Measurements from ENCODE around the gene MRPL4. TPM values are rescaled to one million over a fixed set of nuclear protein-coding genes. Genes with fewer than 3 reads are reported as not detected.
"Not testable (repeated sequence)": the region's sequence is repeated elsewhere in the genome, so short reads cannot be mapped to it uniquely, and the experiment has no call there.

Gene MRPL4
- total RNA-seq, 2 experiments from 2014 or later, result 55.4 to 58.6 TPM

DNA sequence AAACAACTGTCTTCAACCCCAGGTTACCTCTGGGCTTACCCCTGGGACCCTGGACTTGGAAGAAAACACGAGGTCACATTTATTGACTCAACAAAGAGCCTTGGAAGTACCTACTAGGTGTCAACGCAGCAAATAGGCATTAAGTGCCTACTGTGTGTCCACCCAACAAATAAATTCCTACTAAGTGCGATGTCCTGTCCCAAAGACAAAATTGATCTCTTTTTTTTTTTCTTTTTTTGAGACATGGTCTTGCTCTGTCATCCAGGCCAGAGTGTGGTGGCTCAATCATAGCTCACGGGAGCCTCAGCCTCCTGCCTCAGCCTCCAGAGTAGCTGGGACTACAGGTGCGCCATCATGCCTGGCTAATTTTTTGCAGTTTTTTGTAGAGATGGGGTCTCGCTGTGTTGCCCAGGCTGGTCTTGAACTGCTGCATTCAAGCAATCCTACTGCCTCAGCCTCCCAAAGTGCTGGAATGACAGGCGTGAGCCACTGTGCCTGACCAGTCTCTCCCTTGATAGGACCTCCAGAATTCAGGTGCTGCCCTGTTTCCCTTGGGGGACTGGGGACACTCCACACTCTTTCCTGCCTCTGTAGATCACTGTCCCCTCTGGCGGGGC is 20.3 kb upstream of the MRPL4 start:
- Mint-ChIP-seq H3K27ac (peak overlapping the region; percentile 38), H3K36me3 (ENCODE audit: low read depth) (no peaks in the 10 kb centered on the region), H3K4me3 (peak overlapping the region; percentile 86), H3K27me3 (no peaks in the 10 kb centered on the region), H3K4me1 (peaks cover 31% of the 10 kb centered on the region), H3K9me3 (no peaks in the 10 kb centered on the region)
- ChIA-PET POLR2A (interaction anchor here (1.3 kb wide), 3 partner anchors 18 to 39 kb away, joined by 3 to 4 read pairs (median 3); partner anchors contain the start of gene DNMT1), CTCF (interaction anchor here (0.9 to 3.8 kb wide), 4 partner anchors 11 to 37 kb away, joined by 3 to 19 read pairs (median 4); partner anchors contain the start of gene DNMT1)
- no peak for DNase-seq

DNA sequence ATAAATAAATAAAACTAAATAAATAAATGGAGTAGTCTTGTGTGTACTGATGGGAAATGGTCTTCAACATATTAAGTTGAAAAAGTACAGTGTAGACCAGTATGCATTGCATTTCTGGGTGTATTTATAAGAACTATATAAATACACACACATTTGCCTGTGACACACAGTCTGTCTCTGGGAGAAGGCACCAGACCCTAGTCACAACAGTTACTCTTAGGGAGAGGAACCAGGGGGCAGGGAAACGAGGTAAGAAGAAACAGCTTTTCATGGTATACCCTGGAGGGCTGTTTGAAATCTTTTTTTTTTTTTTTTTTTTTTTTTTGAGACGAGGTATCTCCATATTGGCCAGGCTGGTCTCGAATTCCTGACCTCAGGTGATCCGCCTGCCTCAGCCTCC is 18.1 kb upstream of the MRPL4 start:
- CTCF ChIA-PET, result interaction anchor here (1.2 to 3.8 kb wide), 2 partner anchors 16 to 60 kb away, joined by 4 to 19 read pairs; no protein-coding TSS in a partner anchor
- Mint-ChIP-seq H3K9me3 (no peaks in the 10 kb centered on the region), H3K4me3 (no peak overlapping the region), H3K27me3 (no peaks in the 10 kb centered on the region), H3K27ac (no peak overlapping the region), H3K4me1 (peaks cover 38% of the 10 kb centered on the region), H3K36me3 (ENCODE audit: low read depth) (no peaks in the 10 kb centered on the region)
- POLR2A ChIA-PET, result no interaction called here
- DNase-seq, result no peak

DNA sequence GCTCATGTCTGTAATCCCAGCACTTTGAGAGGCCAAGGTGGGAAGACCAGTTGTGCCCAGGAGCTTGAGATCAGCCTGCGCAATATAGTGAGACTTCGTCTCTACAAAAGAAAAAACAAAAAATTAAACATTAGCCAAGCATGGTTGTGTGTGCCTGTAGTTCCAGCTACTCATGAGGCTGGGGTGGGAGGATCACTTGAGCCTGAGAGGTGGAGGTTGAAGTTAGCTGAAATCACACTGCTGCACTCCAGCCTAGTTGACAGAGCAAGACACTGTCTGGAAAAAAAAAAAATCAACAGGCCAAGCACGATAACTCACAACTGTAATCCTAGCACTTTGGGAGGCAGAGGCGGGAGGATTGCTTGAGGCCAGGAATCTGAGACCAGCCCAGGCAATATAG is 17.0 kb upstream of the MRPL4 start:
- CTCF ChIA-PET, result interaction anchor here (1.2 to 2.2 kb wide), 3 partner anchors 15 to 61 kb away, joined by 4 to 28 read pairs (median 9); no protein-coding TSS in a partner anchor
- POLR2A ChIA-PET, result interaction anchor here (2.4 kb wide), 1 partner anchor 40 kb away, joined by 21 read pairs; the partner anchor contains the start of gene DNMT1

DNA sequence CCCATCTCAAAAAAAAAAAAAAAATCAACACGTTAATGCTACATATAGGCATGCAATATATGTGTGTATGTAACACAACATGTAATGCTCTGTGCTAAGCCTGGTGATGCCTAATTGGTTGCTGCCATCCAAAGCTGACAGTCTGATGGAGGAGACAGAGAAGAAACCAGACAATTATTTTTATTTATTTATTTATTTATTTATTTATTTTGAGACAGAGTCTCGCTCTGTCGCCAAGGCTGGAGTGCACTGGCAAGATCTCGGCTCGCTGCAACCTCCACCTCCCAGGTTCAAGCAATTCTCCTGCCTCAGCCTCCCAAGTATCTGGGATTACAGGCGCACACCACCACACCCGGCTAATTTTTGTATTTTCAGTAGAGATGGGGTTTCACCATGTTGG is 16.6 kb upstream of the MRPL4 start:
- H3K4me3 Mint-ChIP-seq, result peak overlapping the region; percentile 73
- ChIA-PET POLR2A (interaction anchor here (0.6 to 2.4 kb wide), 16 partner anchors 8 to 145 kb away, joined by 3 to 21 read pairs (median 4); partner anchors contain the start of genes DNMT1, ICAM1, MRPL4 and TYK2), CTCF (interaction anchor here (1.2 to 2.2 kb wide), 6 partner anchors 11 to 92 kb away, joined by 4 to 28 read pairs (median 6); no protein-coding TSS in a partner anchor)
- not testable (repeated sequence) for H3K36me3 Mint-ChIP-seq (ENCODE audit: low read depth); DNase-seq; H3K9me3 Mint-ChIP-seq; H3K27me3 Mint-ChIP-seq
- peaks cover 31% of the 10 kb centered on the region for H3K4me1 Mint-ChIP-seq
- peak overlapping the region; percentile 91 for H3K27ac Mint-ChIP-seq

More for the DNA sequence above, 17.0 kb upstream of the MRPL4 start:
- Mint-ChIP-seq H3K27me3 (no peaks in the 10 kb centered on the region), H3K4me3 (no peak overlapping the region), H3K4me1 (peaks cover 31% of the 10 kb centered on the region), H3K9me3 (no peaks in the 10 kb centered on the region), H3K27ac (peak overlapping the region; percentile 65), H3K36me3 (ENCODE audit: low read depth) (no peaks in the 10 kb centered on the region)
- DNase-seq, result no peak

DNA sequence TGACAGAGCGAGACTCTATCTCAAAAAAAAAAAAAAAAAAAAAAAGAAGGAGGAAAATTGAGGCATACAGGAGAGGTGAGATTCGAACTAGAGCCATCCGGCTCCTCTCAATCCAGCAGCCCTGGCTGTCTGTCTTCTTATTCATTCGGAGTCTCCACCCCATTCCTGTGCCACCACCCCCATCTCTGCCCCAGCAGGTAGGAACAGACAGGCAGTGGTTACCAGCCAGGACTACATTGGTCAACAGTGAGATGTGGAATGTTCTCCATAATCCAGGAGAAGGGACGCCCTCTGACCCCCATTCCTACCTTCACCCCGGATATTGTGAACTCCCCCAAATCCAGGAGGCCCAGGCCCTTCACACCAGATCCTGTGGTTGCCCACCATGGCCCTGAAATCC is 14.3 kb upstream of the MRPL4 start:
- H3K27ac Mint-ChIP-seq, result no peak overlapping the region
- CTCF ChIA-PET, result interaction anchor here (0.7 kb wide), 2 partner anchors 34 to 133 kb away, joined by 3 to 5 read pairs; no protein-coding TSS in a partner anchor
- H3K4me3 Mint-ChIP-seq, result no peak overlapping the region
- H3K9me3 Mint-ChIP-seq, result no peaks in the 10 kb centered on the region
- peaks cover 29% of the 10 kb centered on the region for H3K4me1 Mint-ChIP-seq
- H3K27me3 Mint-ChIP-seq, result no peaks in the 10 kb centered on the region
- POLR2A ChIA-PET, result interaction anchor here (2.2 kb wide), 1 partner anchor 33 kb away, joined by 7 read pairs; the partner anchor contains the start of gene ICAM1
- no peaks in the 10 kb centered on the region for H3K36me3 Mint-ChIP-seq (ENCODE audit: low read depth)
- DNase-seq, result no peak

DNA sequence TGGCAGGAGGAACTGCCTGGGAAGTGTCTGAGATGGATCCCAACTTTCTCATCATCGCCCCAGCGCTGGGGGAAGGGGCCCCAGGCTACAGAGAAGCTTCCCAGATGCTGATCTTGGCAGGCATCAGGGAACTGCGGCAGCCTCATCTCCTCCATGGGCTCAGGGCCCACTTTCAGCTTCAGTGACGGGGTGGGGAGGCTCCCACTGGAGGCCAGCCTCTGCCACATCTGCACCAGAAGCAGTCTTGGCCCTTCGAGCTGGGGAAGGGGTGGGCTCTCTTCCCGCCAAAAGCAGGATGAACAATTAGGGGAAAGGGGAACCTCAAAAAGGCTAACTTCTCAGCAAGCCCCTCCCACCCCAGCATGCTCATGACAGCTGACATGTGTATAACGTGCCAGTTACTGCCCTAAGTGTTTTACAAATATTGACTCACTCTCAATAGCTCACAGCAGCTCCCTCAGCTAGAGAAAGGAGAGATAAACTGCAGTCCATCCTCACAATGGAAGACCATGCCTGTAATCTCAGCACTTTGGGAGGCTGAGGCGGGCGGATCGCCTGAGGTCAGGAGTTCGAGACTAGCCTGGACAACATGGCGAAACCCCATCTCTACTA is 13.7 kb upstream of the MRPL4 start:
- ChIA-PET CTCF (interaction anchor here (0.7 to 1.7 kb wide), 3 partner anchors 12 to 919 kb away, joined by 3 to 12 read pairs (median 3); no protein-coding TSS in a partner anchor), POLR2A (no interaction called here)
- Mint-ChIP-seq H3K27ac (peak overlapping the region; percentile 26), H3K4me1 (peaks cover 29% of the 10 kb centered on the region), H3K36me3 (ENCODE audit: low read depth) (no peaks in the 10 kb centered on the region), H3K27me3 (no peaks in the 10 kb centered on the region), H3K4me3 (no peak overlapping the region), H3K9me3 (no peaks in the 10 kb centered on the region)
- no peak for DNase-seq

DNA sequence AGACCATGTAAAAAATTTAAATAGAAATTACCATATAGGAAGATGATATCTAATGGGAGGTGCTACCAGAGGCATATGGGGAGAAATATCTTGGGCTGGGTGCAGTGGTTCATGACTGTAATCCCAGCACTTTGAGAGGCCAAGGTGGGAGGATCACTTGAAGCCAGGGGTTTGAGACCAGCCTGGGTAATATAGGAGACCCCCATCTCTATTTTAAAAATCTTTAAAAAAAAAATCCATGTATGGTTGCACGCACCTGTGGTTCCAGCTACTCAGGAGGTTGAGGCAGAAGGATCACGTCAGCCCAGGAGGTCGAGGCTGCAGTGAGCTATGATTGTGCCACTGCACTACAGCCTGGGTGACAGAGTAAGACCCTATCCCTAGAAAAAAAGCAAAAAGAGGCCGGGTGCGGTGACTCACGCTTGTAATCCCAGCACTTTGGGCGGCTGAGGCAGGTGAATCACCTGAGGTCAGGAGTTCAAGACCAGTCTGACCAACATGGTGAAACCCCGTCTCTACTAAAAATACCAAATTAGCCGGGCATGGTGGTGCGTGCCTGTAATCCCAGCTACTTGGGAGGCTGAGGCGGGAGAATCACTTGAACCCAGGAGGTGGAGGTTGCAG is 10.1 kb upstream of the MRPL4 start:
- H3K9me3 Mint-ChIP-seq, result not testable (repeated sequence)

DNA sequence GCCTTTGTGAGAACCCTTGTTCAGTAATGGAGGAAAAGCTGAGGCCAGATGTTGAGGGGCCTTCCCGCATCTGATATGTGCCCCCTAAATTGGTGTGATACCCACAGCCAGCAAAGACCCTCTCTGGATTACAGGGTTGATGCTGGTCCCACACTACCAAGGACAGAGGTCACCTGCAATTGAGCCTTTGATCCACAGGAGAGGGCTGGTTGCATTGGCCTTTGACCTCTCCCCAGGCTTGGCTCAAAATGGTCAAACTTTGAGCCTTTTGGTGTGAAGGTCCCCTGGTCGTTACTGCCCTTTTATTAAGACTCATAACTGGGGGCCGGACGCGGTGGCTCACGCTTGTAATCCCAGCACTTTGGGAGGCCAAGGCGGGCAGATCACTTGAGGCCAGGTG is 8.4 kb upstream of the MRPL4 start:
- no peaks in the 10 kb centered on the region for H3K9me3 Mint-ChIP-seq
- ChIA-PET POLR2A (no interaction called here), CTCF (no interaction called here)
- H3K4me1 Mint-ChIP-seq, result peaks cover 6% of the 10 kb centered on the region
- DNase-seq, result no peak
- no peak overlapping the region for H3K27ac Mint-ChIP-seq
- H3K36me3 Mint-ChIP-seq (ENCODE audit: low read depth), result no peaks in the 10 kb centered on the region
- no peak overlapping the region for H3K4me3 Mint-ChIP-seq
- no peaks in the 10 kb centered on the region for H3K27me3 Mint-ChIP-seq

More for the DNA sequence above, 10.1 kb upstream of the MRPL4 start:
- DNase-seq; H3K27ac Mint-ChIP-seq; H3K4me3 Mint-ChIP-seq; H3K27me3 Mint-ChIP-seq; POLR2A ChIA-PET; H3K36me3 Mint-ChIP-seq (ENCODE audit: low read depth): not testable (repeated sequence)
- CTCF ChIA-PET, result interaction anchor here (0.7 kb wide), 1 partner anchor 55 kb away, joined by 3 read pairs; no protein-coding TSS in a partner anchor
- H3K4me1 Mint-ChIP-seq, result peaks cover 13% of the 10 kb centered on the region

DNA sequence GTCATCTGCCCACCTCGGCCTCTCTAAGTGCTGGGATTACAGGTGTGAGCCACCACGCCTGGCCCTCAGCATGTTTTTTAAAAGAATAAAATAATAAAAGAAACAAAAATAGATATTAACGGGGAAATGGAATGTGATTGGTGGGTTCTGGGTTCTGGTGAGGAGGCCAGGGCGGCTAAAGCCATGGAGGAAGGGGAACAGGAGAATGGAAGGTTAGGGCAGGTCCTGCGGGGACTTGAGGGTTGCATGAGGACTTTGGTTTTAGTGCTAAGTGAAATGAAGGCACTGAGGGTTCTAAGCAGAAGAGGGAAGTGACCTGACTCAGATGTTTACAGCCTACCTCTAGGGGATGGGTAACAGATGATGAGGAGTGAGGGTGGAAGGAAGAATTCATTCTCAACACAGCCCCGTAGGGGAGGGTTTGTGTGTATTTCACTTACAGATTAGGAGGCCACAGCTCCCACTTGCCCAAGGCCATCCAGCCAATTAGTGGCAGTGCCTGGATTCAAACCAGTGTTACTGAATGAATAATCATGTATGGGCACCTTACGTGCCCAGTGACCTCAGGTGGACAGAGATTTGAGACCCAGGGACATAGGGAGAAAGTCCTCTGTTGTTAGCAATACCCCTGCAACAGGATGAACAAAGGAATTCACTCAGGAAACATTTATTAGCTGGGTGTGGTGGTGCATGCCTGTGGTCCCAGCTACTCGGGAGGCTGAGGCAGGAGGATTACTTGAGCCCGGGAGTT is 6.7 kb upstream of the MRPL4 start:
- Mint-ChIP-seq H3K36me3 (ENCODE audit: low read depth) (no peaks in the 10 kb centered on the region), H3K27ac (no peak overlapping the region), H3K27me3 (no peaks in the 10 kb centered on the region), H3K9me3 (no peaks in the 10 kb centered on the region), H3K4me1 (peaks cover 6% of the 10 kb centered on the region), H3K4me3 (no peak overlapping the region)
- no peak for DNase-seq
- ChIA-PET POLR2A (no interaction called here), CTCF (interaction anchor here (1.0 kb wide), 2 partner anchors 16 to 50 kb away, joined by 3 to 4 read pairs; partner anchors contain the start of gene DNMT1)

DNA sequence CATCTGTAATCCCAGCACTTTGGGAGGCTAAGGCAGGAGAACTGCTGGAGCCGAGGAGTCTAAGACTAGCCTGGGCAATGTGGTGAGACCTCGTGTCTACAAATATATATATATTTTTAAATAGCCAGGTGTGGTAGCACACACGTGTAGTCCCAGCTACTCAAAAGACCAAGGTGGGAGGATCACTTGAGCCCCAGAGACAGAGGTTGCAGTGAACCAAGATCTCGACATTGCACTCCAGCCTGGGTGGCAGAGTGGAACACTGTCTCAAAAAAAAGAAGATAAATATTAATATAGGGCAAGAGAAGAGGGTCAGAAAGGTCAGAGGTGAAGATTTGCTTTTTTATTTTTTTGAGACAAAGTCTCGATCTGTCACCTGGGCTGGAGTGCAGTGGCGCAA is 5.5 kb upstream of the MRPL4 start:
- POLR2A ChIA-PET, result interaction anchor here (0.9 kb wide), 1 partner anchor 11 kb away, joined by 3 read pairs; no protein-coding TSS in a partner anchor
- H3K9me3 Mint-ChIP-seq, result no peaks in the 10 kb centered on the region

DNA sequence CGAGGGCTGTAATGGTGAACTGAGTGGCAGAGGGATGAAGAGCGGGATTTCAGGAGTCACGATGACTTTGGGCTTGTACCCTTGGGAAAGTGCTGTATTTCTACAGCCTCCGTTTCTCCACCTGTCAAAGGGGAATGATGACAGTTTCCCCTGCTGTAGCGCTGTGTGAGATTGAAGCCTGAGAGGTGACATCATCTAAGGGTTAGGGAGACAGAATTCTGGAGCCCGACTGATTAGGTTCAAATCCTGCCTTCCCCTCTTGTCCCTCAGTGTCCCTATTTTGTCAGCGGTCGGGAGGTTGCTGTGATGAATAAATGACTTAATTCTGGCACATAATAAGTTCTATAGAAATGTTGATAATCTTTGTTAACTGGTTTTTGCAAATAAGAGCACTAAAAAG is 693 bp downstream of the MRPL4 start:
- H3K27me3 Mint-ChIP-seq, result no peaks in the 10 kb centered on the region
- peak overlapping the region; percentile 85 for H3K27ac Mint-ChIP-seq
- H3K9me3 Mint-ChIP-seq, result no peaks in the 10 kb centered on the region
- ChIA-PET POLR2A (interaction anchor here (1.6 to 2.2 kb wide), 5 partner anchors 17 to 128 kb away, joined by 4 to 12 read pairs (median 7); partner anchors contain the start of genes DNMT1, ICAM1 and TYK2), CTCF (interaction anchor here (0.8 to 1.9 kb wide), 3 partner anchors 17 to 136 kb away, joined by 3 to 6 read pairs (median 4); partner anchors contain the start of gene DNMT1)
- peaks cover 31% of the 10 kb centered on the region for H3K36me3 Mint-ChIP-seq (ENCODE audit: low read depth)
- peaks cover 36% of the 10 kb centered on the region for H3K4me1 Mint-ChIP-seq
- H3K4me3 Mint-ChIP-seq, result peak overlapping the region; percentile 84
- DNase-seq, result no peak

More for the DNA sequence above, 5.5 kb upstream of the MRPL4 start:
- no peak overlapping the region for H3K4me3 Mint-ChIP-seq
- no peaks in the 10 kb centered on the region for H3K27me3 Mint-ChIP-seq
- peaks cover 11% of the 10 kb centered on the region for H3K4me1 Mint-ChIP-seq
- H3K27ac Mint-ChIP-seq, result no peak overlapping the region
- no peaks in the 10 kb centered on the region for H3K36me3 Mint-ChIP-seq (ENCODE audit: low read depth)
- no peak for DNase-seq
- CTCF ChIA-PET, result interaction anchor here (0.9 to 1.0 kb wide), 3 partner anchors 11 to 51 kb away, joined by 3 to 4 read pairs (median 4); partner anchors contain the start of gene DNMT1

DNA sequence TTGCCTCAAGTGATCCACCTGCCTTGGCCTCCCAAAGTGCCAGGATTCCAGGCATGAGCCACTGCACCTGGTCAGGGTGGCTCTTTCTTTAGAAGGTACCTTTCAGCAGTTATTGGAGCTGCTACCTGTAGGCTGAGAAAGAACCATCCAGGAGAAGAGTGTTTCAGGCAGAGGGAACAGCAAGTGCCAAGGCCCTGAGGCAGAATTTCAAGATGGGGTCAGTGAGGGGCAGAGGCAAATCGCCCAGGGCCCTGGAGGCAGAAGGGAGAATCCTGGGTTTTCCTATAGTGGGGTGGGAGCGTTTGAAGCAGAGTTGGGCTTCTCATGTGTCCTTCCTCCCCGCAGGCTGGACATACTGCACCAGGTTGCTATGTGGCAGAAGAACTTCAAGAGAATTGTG is 2.2 kb downstream of the MRPL4 start:
- CTCF ChIA-PET, result interaction anchor here (1.3 to 1.5 kb wide), 2 partner anchors 135 to 138 kb away, joined by 4 to 7 read pairs; no protein-coding TSS in a partner anchor
- peaks cover 42% of the 10 kb centered on the region for H3K36me3 Mint-ChIP-seq (ENCODE audit: low read depth)
- peaks cover 45% of the 10 kb centered on the region for H3K4me1 Mint-ChIP-seq
- no peaks in the 10 kb centered on the region for H3K9me3 Mint-ChIP-seq
- no peak for DNase-seq
- H3K4me3 Mint-ChIP-seq, result no peak overlapping the region
- no peaks in the 10 kb centered on the region for H3K27me3 Mint-ChIP-seq
- peak overlapping the region; percentile 21 for H3K27ac Mint-ChIP-seq
- POLR2A ChIA-PET, result interaction anchor here (2.1 kb wide), 1 partner anchor 16 kb away, joined by 6 read pairs; the partner anchor contains the start of gene ICAM1

Measured in activated CD4-positive, alpha-beta memory T cell treated with anti-CD3 and anti-CD28 coated beads, Interleukin-2, amount 10 ng/mL, durations not matched to agents 7 days and 5 days (primary cell).